HG03103 (cell line): Measurements from ENCODE around the gene FRMD1.

Experiments
- ATAC-seq: cut with Tn5 transposase; IDR thresholded peaks from one replicate; pipeline ENCODE4 v1.9.1; 2021; ENCODE audit warnings: low read depth; ENCODE audit not compliant: unreplicated experiment

Gene FRMD1

DNA sequence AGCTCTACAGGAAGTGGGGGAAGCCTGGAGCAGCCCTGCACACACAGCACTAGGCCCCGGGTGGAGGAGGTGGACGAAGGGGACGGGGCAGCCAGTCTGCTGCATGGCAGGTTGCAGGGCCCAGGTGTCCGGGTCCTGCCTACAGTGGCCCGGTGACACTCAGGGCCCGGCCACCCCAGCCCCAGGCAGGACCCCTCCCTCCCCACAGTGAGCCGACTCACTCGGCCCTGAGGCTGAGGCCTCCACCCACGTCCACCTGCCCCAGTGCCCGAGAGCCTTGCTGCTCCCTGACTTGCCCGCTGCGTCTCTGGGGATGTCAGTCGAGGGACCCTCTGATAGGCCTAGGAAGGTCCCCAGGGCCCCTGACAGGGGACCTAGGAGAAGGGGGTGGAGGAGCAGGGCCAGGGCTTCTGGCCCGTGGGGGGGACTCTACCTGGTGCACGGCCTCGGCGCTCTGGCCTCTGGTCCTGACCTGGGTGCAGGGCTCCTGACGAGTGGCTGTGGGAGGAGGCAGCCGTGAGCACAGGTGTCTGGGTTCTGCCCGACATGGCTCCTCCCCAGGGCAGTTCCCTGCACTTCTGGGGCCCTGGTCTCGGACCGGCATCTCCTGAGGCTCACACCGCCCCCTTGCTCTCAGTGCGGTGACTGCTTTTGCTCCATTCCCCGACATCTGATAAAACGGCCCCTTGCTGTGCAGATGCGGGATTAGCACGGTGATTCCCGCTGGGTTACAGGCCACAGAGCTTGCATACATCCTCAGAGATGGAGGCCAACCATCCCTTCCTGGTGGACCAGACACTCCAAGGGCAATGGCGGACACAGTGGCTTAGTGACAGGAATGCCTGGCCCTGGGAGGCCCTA, 20.1 kb downstream of the FRMD1 start:
- ATAC-seq = no peak

DNA sequence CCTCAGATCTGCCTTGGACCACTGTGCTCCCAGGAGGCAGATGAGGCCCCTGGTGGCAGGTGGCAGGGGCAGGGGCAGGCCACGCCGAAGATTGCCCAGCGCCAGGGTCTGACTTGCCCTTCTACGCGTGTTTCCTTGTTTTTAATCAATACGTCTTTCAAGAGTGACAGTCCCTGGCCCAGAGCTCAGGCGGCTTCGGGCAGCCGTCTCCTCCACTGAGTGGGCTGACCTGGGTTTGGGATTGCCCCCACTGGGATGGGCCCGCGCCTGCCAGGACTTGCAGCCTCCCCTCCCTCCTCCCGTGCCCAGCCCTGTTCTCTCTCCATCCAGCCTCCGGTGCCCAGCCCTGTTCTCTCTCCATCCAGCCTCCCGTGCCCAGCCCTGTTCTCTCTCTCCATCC, 21.2 kb downstream of the FRMD1 start:
- ATAC-seq = no peak

DNA sequence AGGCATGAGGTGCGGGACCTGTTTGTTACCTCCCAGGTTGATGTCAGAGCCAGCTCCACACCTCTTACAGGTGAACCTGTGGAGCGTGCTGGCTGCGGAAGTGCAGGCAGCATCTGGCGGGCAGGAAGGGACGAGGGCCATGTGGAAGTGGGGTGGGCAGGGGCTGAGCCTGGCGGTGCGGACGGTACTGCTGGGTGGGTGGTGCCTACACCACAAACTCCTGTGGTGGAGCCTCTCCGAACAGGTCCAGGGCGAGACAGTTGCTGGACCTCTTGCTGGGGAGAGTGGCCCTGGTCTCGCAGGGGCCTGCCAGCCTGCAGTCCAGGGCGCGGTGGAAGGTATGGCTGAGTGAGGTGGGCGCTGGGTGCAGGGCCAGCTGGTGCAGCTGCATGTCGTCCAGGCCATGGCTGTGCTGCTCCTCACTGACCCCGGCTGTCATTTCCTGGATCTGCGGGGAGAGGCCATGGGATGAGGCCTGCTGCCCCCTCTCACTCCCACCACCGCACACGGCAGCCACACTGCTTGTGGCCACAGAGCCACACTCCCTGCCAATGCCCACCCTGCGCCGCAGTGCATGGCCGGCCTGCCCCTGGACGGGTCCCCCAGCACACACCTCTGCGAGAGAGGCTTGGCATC, 22.0 kb downstream of the FRMD1 start:
- no peak for ATAC-seq

DNA sequence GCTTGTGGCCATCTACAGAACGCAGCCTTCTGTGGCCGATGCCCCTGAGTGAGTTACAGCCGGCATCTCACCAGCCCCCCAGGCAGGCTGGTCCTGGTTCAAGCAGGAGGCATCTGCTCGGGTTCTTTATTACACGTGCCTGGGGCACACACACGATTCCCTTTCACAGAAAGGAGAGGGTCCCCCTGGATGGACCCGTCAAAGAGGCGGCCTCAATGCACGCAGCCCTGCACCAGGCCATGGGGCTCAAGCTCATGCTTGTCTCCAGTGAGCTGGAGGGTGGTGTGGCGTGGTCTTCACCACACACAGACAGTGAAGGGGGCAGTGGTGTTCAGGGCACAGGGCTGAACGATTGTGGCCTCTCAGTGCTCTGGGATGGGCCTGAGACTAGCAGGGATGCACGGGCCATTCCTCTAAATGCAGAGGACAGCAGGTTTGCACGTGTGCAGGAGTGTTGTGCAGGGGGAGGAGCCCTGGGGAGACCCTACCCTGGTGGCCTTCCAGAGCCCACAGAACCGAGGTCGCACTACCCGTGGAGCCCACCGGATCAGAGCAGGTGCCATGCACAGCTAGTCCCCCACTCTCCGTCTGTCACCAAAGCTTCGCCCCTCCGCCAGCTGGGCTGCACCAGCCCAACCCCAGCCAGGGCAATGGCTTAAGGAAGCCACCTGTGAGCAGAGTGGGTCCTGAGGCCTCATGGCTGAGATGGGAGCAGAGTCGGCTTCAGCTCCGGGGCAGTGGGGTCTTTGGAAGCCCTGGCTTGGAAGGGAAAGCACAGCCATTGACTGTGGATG, 23.1 kb downstream of the FRMD1 start:
- ATAC-seq = no peak

DNA sequence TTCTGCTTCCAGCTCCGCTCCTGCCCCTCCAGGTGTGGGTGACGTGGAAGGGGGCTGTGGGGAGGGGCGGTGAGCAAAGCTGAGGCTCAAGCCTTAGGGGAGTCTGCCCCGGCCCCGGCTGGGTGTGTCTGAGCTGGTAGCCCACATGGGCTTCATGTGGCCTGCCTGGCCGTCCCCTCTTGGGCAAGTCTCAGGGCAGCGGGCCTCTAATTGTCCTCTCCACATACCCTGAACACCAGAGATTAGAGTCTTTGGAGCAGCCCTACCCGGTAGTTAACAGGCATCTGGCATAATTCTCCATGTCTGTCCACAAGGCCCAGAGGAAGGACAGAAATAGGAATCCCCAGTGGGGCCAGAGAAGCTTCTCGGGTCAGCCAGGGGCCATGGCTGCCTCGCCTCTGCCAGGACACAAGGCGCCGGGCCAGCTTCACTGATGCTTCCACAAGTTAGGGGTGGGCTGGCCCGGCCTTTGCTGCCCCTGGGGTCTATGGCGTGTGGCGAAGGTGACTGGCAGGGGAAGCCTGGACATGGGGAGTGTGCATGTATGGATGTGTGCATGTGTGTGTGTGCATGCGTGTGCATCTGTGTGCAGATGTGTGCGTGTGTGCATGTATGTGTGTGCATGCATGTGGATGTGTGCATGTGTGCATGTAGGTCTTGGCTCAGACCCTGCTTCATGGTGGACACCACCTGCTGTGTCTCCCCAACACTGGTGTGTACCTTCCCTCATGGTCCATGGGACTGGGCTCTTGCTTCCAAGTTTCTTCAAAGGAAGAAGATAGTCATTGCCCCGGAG, 24.0 kb downstream of the FRMD1 start:
- no peak for ATAC-seq

DNA sequence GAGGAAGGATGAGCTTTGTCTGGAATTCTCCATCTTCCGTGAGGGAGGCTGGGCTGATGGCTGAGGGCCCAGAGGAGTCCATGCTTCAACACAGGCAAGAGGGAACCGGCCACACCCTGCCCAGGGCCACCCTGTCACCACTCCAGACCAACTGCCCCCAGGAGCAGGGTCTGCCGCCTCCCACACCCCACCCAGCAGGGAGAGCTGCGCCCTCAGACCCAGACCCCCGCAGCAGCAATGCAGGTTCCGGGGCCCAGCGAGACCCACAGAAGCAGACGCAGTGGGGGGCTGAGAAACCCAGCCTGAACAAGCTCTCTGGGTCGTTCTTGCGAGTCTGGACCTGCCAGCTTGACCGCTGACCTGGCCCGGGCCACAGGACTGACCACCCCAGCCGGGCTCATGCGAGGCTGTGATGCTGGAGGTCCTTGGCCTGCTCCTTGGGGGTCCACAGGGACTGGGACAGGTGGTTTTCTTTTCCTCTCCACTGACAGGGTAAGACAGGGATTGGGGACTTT, 25.0 kb downstream of the FRMD1 start:
- ATAC-seq = no peak

DNA sequence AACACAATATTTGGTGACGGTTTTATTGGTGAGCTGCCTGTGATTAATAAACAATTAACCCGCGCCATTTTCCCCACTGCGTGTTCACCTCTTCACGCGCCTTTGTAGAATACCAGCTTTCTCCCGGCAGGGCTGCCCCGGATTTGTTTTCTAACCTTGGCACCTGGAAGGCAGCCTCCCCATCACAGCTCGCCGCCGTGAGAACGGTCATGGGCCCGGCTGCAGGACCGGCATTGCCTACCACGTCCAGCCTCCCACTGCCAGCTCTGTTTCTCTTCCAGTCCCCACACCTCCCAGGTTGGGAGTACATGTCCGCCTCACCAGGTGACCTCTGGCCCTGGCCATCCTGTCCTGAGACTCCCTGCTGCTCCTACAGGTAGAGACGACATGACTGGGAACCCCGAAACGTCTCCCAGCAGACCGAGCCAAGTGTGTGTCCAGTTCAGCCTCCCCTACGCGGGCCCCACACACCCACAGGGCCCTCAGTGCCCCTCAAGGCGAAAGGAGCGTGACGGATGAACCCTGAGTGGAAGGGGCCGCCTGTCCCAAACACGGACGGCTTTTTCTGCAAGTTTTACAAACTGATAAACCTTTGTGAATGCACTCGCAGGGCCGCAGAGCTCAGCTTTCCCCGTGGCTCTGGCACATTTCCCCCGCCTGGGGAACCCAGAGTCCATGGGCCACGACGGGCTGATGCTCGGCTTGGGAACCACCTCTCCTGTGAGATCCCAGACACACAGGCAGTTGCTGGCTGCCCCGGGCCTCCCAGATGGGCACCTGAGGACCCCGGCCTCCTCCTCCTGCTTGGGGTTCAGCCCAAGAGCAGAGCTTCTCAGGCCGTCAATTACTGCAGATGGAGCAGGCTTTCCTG, 25.7 kb downstream of the FRMD1 start:
- ATAC-seq = no peak

DNA sequence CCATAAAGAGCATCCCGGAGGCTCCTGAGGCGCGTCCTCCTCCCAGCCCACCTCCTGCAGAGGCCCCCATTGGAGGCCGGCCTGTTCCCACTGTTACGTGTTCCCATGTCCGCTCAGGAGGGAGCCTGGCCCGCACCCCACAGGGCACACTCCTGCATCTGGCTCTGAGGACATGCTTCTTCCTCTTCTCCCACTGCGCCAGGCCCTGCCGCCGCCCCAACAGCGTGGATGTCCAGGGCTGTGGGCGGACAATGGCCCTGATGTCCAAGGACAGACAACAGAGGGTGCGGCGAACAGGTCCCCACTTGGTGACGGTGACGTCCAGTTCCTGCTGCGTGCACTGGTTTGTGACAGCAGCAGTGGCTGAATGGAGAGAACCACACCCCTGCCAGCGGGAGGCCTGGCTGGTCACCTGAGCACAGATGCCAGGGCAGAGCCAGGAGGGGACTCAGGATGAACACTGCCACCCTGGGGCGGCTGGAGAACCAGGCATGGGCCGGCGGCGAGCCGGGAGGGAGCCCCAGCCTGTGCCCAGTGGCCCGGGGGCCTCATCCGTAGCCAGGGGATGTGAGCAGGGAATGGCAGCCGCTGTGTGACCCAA, 26.6 kb downstream of the FRMD1 start:
- ATAC-seq = no peak

DNA sequence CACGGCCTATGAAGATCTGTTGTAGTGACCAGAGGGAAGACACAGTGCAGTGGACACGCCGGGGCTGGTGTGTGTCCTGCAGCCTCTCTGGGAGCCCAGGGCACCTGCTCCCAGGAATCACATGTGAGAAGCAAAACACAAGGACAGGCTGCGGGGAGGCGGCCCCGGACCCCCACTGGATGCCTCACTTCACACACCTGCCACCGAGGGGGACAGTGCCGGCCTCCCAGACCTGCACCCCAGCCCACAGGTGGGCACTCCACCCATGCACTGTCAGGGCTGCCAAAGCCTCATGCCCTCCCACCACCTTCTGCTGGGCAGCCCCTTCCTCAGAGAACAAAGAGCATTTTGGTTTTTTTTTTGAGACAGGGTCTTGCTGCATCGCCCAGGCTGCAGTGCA, 27.4 kb downstream of the FRMD1 start:
- ATAC-seq = no peak

DNA sequence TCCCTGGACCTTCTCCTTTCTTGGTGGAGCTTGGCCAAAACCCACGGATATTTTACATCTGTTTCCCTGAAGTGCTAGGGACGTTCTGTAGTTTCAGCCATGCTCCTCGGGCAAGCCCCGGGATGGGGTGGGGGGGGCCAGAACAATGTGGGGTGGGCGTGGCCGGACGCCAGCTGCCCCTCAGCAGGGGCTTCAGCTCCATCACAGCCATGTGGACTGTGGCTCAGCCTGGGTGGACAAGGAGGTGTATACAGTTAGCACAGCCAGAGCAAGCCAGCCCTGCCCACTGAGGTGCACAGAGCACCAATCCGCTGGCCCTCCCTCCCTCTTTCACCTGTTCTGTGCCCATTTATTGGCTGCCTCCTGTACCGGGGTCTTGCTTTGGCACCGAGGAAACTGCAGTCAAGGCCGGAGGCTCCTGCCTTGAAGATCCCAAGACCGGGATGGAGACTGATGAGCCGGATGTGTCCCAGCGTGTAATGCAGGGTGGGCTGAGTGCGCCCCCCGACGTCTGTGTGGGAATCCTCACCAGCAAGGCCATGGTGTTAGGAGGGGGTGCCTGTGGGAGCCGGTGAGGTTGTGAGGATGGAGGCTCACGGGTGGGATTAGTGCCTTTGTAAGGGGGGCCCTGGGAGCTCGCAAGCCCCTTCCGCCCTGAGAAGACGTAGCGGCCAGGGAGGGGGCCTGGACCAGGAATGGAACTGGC, 28.0 kb downstream of the FRMD1 start:
- no peak for ATAC-seq

DNA sequence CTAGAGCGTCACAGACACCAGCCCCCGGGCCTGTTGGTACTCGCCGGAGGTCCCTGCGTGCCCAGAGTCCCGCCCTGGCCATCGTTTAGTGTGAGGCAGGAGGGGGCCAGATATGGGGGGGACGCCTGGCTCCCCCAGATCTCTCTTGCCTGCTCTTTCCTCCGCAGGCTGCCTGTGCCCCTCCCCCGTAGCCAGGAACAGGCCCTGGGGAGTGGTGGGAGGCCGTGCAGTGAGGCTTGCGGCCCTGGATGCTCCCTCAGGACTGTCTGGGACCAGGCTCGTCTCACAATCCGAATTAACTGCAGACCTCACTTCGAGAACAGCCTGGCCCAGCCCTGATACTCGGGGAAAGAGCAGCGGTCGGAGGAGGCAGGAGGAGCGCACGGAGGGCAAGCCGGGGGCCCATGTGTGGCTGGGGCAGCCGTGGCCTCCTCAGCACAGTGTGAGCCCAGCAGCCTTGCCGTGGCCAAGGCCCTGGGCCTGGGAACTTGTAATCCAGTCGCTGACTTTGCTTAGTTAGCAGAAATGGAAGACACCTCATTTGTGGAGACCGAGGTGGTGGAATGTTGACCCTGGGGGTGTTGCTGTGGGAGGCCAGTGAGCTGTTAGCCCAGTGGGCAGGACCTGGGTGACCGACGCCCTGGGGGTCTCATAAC, 28.7 kb downstream of the FRMD1 start:
- ATAC-seq = no peak

DNA sequence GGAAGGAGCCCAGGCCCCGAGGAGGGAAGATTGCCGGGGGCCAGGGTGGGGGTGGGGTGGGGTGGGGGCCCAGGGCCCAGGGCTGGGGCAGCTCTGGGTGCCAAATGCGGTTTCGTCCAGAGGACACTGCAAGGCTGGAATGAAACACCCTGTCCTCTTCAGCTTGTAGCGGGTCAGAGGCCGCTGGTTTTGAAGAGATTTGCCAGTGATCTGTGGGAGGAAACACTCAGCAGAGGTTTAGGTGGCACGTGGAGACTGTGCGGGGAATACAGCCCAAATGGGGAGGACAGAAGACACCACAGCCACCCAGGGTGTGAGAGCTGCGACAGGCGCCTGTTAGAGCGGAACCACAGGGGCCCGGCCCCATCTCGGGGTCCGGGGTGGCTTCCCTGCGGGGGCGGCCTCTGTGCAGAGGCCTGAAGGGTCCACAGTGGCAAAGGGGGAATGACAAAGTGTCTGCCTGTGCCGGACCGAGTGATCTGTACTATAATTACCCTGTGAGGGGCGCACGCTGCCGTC, 29.2 kb downstream of the FRMD1 start:
- no peak for ATAC-seq

DNA sequence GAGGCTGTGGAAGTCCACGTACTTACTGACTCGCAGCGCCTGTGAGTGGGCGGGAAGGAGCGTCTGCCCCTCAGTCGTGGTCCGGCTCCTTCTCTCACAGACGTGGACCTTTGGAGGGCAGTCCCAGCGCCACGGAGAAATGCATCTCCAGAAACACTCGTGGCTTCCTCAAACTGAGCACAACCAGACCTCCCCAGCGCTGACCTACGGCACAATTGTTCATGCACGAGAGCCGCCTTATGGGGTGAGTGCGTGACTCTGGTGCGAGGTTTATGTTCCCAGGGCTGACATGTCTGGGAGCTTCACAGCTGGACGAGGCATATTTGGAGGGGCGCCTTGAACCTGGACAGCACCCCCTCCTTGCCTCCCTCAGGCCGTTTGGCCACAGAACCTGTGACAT, 29.7 kb downstream of the FRMD1 start:
- ATAC-seq = no peak

DNA sequence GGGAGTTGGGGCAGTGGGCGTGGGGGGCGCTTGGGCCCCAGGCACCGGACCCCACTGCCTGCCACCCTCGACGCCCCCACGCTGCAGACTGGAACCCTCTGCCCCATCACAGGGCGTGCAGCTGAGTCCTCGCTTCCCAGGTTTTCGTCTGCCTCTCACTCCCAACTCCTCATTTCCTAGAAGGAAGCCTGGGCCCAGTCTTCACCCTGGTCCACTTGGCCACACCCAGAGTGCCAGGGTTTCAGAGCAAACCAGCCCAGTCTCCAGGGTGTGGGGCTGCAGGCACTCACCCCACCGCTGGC, 30.3 kb downstream of the FRMD1 start:
- ATAC-seq = no peak

DNA sequence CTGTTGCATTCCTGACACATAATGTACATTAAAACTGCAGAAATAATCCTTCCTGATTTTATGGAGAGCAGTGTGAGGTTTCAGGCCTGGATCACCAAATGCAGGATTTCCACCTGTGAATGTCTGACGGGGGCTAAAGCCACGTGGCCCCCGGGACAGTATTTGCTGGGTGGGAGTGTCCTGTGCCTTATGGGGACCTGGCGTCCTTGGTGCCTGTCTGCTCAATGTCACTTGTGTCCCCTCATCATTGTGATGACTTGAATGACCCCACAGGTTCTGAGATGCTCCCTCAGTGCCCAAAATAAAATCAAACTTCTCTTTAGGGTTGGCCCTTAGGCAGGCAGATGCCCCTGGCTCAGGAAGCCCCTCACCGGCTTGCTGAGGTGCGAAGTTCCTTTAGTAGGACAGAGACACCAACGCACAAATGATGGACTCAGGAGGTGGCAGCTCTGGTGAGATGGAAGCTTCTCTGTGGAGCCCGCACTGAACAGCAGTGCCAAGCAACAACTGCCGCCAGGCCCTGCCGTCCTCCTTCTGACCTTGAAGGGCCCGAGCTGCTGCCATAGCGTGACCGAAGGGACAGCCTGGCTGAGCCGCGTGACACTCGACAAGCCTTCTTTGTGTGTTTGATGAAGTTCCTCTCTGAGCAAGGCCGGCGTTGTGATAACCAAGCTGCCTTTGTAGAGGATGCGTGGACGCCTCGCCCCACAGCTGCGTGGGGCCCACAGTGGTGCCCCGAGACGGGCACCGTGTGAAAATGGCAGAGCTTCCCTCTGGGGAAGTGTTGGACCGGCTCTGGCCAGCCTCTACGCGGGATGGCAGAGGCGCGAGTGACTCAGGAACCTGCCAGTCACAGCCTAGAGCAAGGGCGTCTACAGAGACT, 30.9 kb downstream of the FRMD1 start:
- no peak for ATAC-seq

DNA sequence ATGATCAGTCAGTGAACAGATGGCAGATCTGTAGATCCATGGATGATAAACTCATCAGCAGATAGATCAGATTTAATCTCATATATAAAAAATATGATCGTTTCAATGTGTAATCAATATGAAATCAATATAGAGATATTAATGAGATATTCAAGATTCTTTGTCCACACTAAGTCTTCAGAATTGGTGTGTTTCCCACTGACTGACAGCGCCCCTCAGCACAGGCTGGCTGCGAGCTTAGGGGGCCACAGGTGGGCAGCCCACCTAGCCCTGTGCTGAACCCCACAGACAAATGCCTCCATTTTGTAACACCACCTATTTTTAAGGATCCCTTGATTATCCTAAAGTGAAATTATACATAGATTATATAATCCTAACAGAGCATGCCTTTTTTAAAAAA, 32.3 kb downstream of the FRMD1 start:
- no peak for ATAC-seq
